Suppressor macrophage (primary cell): ENCODE data around the gene DPF1.
A peak's percentile ranks its signal among the peaks of the same experiment; 100 is the strongest.

ENCODE experiments used
- DNase-seq, 4 experiments: peaks; one replicate each; pipeline ENCODE4 v3.0.0-alpha.2; 2020 to 2022

The DPF1 gene

DNA sequence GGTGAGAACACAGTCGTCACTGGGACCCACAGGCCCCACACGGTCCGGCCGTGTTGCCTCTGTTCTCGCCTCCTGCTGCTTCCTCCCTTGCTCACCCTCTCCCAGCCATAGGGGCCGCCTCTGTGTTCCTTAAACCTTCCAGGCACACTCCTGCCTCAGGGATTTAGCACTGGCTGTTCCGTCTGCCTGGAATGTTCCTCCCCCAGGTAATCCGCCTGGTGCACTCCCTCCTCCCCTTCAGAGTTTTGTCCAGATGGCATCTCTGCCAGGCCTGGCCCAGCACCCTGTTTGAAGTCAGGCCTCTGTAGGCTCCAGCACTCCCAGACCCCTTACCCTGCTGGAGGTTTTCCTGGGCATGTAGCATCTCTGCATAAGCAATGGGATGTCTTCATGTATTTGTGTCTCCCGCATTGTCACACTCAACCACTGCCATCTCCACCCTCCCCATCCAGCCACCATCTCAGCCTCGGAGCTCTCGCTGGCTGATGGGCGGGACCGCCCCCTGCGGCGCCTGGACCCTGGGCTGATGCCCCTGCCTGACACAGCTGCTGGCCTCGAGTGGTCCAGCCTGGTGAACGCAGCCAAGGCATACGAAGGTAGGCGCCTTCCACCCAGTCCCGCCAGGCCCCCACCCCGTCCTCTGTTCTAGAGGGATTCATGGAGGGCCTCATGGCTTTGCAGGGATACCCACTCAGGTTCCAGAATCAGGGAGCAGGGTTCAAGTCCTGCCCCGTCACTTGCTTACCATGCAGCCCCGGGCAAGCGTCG is 25.9 kb downstream of the DPF1 start:
- no peak for DNase-seq

DNA sequence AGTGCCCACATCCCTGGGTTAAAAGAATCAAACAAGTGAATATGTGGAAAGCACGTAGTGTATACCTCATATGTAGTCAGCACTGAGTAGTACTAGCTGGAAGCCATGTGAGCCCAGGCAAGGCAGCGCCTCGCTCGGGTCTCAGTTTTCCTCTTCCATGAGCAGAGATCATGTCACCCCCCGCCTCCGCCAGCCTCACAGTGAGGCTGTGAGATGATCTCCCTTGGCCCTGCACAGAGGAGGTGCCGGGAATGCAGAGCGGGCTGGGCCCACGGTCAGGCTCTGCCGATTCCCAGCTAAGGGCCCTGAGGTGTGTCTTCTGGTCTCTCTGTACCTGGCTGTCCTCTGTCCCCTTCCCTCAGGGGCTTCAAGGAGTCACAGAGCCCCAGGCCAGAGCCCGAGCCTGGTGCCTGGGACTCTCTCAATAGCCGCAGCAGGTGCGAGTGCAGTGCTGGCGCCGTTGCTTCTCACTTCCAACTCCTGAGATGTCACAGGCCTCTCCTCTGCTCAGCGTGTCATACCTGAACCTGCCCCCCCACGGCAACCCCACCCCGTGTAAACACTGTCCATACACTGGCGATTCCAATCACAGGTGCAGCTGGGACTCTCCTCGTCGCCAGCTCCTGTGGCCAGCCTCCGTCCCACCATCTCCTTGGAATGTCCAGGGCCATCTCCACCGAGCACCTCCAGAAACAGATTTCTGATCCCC is 26.9 kb downstream of the DPF1 start:
- DNase-seq, result no peak

DNA sequence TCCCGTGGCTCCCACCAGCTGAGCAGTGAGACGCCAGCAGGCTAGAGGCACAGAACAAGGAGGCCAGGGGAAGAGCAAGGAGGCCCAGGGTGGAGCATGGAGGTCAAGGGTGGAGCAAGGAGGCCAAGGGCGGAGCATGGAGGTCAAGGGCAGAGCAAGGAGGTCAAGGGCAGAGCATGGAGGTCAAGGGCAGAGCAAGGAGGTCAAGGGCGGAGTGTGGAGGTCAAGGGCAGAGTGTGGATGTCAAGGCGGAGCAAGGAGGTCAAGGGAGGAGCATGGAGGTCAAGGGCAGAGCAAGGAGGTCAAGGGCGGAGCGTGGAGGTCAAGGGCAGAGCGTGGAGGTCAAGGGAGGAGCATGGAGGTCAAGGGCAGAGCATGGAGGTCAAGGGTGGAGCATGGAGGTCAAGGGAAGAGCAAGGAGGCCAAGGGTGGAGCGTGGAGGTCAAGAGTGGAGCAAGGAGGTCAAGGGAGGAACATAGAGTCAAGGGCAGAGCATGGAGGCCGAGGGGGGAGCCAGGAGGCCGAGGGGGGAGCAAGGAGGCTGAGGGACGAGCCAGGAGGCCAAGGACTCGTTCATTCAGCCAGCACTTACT is 27.7 kb downstream of the DPF1 start:
- no peak for DNase-seq

DNA sequence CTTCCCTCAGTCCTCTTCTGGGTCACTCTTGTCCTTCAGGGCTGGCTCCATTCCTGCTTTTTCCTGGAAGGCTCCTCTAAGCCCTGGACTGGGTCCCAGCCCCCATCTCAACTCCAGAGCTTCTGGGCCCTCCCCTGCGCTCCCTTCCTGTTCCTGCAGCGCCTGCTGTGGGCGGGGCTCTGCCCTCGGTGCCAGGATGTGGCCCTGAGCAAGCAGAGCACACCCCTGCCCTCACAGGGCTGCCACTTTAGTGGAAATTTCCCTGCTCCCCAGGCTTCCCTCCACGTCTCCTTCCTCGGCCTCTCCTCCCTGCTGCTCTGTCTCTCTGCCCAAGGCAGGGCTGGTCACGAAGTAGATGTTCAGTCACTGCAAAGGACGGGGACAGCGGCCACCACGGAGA is 28.8 kb downstream of the DPF1 start:
- DNase-seq, result no peak

DNA sequence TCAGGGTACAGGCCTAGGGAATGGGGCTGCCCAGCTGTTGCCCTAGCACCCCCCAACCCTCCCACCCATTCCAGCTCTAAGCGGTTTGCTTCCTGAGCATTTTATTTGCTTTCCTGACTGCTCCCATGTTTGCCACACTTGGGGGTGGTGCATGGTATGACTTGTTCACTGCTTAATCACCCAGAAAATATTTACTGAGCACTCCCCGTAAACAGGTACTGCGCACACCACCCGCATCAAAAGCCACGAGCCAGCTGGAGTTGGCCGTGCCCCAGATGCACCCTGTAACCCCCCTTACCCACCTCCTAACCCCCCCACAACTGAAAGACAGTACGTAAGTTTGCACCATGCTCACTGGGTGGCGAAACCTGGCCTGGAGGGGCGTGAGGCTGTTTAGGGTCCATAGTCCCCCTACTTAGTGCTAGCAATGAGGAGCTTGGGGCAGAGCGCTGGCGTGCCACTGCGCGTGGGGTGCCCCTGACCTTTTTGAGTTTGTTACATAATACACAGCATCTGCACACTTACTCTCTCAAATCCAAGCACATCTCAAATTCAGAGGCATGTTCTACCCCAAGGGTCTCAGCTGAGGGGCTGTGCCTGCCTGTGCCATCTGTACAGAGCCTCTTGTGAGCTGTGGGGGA is 29.8 kb downstream of the DPF1 start:
- DNase-seq, result no peak

DNA sequence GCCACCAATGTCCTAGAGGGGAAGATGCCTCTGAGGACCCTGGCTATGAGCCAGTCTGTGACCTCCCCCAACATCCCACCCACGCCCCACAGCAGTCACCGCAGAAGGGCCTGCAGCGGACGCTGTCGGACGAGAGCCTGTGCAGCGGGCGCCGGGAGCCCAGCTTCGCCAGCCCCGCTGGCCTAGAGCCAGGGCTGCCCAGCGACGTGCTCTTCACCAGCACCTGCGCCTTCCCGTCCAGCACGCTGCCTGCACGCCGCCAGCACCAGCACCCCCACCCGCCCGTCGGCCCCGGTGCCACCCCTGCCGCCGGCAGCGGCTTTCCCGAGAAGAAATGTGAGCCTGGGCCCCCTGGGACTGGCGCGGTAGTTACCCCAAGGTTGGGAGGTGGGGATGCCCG is 30.6 kb downstream of the DPF1 start:
- no peak for DNase-seq

DNA sequence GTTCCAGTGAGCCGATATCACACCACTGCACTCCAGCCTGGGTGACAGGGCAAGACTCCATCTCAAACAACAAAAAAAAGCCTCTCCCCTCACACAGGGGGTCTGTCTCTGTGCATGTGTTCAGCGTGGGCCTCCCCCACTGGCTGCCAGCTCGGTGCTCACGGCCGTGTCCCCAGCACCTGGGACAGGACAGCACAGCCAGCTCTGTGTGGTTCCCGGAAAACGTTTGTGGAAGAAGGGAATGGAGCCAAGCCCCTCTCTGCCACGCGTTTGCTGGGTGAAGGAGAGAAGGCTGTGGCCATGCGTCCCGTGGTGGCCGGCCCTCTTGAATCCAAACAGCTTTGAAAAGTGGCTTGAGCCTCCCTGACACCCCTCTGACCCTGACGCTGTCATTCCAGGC is 32.3 kb downstream of the DPF1 start:
- DNase-seq, result no peak

DNA sequence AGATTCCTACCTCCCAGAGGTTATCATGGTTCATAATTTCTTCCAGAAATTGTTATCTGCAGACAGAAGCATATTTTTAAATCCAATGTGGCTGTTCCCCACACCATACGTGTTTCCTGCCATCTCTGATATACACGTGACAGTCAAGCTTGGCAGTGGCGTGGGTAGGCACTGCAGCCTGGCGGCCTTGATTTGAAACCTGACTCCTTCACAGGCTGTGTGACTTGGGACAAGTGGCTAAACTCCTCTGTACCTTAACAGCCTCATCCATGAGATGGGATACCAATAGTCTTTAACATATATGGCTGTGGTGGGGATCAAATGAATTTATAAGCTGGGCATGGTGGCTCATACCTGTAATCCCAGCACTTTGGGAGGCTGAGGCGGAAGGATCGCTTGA is 33.2 kb downstream of the DPF1 start:
- DNase-seq, result no peak

DNA sequence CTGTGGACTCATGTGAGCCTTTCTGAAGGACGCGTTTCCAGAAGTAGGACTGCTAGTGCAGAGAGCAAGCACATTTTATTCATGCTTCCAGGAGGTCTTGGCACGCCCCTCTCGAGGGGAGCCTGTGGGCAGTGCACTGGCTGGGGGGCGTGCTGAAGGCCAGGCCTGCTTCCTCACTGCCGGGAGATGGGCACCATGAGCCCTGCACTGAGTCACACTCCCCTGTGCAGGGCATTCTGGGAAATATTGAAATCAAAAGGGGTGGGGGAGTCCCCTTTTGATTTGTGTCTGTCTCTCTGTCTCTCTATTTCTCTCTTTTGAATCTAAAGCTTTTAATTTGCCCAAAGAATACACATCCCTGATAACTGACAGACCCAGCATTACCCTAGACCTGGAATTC is 34.0 kb downstream of the DPF1 start:
- peak in 1 of 4 experiments; percentile 9 for DNase-seq

DNA sequence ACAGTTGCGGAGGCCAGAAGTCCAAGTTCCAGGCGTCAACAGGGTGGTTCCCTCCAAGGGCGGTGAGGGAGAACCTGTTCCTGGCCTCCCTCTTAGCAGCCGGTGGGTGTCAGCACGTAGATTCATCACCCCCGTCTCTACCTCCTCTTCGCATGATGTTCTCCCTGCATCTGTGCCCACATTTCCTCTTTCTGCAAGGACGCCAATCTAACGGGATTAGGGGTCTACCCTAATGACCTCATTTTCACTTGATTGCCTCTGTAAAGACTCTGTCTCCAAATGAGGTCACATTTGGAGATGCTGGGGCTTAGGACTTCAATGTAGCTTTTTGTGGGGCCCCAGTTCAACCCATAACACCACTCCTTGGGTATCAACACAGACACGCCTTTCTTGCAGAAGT is 38.5 kb downstream of the DPF1 start:
- DNase-seq, result no peak

DNA sequence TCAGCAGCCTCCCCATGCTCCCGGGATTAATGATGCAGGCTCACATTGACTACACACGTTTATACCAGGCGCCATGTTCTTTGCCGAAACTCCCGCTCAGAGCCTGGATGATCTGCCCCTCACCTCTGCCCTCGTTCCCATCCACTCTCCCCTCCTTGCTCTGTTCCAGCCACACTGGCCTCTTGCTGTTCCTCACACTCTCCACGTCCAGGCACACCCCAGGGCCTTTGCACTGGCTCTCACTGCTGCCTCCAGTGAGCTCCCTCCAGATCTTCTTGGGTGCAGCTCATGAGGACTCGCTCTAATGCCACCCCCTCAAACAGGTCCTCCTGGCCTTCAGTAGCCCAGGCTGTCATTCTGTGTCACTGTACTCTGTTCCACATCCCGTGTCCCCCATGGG is 39.2 kb downstream of the DPF1 start:
- DNase-seq, result no peak

DNA sequence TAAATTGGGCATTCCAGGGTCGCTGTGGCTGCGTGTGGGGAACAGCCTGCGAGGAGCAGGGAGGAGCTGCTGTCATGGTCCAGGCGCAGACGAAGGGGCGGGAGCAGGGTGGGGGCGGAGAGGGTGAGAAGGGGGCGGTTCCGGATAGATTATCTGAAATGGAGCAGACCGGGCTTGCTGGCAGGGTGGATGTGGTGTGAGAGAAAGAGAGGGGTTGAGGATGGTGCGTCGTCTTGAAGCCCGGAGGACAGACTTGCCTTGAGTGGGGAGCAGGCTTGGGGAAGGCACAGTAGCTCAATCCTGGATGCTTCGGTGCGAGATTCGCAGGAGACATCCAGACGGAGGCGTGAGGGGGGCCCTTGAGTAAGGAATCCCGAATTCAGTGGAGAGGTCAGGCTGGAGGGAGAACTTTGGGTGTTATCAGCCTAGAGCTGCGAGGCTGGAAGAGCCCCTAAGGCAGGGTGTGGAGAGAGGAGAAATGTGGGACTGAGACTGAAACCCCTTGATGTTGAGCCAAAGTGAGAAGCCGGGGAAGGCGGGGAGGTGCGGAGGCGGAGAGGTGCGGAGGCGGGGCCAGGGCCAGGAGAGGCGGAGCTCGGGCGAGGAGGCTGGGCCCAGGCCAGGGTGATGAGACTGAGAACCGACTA is 40.6 kb downstream of the DPF1 start:
- no peak for DNase-seq

DNA sequence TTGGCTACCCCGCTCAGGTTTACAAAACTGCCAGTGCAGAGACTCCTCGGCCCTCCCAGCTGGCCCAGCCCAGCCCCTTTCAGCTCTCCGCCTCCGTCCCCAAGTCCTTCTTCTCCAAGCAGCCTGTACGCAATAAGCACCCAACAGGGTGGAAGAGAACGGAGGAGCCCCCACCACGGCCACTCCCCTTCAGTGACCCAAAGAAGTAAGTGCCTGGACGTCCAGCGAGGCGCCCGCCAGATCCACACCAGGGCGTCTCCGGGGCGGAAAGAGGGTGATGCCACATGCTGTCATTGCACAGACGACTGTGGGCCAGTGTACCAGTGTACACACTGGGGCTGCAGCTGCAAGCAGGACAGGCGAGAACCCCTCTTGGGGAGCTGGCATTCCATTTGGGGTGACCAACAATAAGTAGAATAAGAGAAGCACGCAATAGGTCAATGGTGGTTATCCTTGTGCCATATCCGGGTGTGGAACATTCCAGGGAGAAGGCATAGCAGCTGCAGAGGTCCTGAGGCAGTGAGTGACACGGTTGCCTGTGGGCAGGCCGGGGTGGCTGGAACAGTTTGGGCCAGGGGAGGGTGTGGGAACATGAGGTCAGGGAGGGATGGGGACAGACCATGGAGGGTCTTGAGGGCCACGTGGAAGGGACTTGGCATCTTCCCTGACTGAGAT is 41.3 kb downstream of the DPF1 start:
- no peak for DNase-seq

DNA sequence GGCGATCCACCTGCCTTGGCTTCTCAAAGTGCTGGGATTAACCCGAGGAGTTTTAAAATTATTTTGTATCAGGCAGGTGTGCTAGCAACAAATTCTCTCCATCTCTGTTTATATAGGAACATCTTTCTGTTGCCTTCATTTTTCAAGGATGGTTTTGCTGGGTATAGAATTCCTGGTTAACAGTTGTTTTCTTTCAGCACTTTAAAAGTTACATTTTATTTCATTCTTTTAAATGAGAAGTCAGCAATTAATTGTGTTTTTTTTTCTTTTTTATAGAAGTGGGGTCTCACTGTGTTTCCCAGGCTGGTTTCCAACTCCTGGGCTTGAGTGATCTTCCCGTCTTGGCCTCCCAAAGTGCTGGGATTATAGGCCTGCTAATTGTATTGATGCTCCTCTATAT is 44.0 kb downstream of the DPF1 start:
- DNase-seq, result no peak

DNA sequence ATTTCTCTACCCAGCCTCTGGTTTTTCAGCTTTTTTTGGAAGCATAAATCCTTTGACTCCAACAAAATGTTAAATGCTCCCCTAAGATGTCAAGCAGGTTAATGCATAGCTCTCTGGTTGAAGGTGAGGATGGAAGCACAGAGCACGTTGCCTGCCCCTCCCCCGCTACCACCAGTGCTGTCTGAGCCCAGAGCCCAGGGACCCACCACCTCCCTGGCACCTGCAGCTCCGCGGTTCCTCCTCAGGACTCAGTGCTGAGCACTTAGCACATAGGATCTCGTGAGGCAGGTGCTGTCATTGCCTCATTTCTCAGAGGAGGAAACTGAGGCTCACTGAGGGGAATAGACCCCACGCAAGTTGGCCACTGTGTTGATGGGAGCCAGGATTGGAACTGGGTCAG is 48.6 kb downstream of the DPF1 start:
- DNase-seq, result no peak

DNA sequence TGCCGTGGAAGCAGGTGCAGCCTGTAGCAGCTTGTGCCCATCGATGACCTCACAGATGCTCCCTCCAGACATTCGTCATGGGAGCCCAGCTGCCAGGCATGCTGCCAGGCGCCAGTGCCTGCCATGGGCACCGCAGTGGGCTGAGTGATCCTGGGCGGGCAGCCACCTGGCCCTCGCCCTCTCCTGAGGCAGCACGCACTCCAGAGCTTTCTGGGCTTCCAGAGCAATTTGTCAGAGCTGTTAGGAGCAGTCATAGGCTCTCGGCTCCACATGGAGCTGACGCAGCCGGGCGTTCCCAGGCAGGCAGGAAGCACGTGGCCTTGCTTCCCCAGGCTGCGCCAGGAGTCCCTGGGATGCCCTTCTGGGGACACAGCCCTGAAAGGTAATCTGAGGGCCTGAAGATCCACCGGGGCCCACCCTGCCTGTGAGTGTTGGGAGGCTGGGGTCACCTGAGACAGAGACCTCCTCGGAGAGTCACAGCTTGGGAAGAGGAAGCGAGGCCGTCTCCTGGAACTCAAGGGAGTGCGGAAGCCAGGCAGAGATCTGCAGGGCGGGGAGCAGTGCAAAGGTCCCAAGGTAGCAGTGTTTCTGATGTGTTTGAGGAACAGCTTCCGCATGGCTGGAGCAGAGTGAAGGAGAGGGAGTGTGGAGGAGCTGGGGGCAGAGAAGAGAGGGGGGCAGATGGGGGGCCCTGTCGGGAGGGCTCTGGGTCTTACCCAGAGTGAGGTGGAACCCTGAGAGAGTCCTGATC is 50.6 kb downstream of the DPF1 start:
- no peak for DNase-seq

DNA sequence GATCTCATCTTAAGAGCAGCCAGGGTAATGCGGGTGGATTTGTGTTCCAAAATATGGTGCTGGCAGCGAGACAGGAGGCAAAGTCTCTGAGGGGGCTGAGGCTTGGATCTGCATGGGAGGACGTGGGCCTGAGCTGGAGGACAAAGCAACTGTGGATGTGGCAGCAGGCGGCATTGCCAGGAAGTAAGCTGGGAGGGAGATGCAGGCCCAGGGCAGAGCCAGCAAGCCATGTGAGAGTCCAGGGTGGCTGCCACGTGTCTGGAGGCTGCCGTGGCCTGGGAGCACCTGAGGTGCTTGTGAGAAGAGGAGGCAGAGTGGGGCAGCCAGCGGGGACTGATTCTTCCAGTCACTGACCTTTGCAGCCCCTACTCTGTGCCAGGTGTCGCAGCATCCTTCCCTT is 52.0 kb downstream of the DPF1 start:
- no peak for DNase-seq

DNA sequence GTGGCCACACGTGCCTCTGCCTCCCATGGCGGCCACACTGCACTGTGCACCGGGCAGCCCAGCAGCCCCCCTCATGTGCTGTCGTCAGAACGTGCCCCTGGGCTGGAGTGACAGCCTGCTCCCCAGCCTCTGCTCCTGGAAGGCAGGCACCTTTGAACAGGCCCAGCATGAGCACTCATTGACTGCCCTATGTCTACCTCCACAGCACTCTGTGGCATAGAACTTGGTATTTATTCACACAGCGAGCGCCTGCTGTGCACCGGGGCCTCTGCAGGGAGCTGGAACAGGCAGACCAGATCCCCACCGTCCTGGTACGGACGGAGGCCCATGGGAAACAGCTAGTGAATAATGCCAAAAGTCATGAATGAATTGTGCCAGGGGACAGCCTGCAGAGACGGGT is 53.7 kb downstream of the DPF1 start:
- no peak for DNase-seq

DNA sequence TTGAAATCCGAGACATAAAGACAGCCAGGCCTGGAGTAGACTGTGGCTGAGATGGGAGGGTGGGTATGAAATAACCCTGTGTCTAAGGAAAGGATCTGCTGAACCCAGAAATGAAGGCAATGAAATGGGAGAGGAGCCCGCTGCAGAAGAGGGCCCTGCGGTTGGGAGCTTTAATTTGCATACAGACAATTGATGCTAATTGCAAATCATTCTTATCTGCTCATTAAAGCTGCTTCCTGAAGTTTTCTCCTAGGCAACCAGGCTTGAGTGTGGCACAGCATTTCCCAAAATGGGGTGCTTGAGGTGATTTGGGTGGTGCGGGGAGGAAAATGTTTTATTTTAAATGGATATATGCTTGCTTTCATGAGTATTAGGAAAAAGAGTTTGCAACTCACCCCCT is 55.4 kb downstream of the DPF1 start:
- DNase-seq, result no peak

DNA sequence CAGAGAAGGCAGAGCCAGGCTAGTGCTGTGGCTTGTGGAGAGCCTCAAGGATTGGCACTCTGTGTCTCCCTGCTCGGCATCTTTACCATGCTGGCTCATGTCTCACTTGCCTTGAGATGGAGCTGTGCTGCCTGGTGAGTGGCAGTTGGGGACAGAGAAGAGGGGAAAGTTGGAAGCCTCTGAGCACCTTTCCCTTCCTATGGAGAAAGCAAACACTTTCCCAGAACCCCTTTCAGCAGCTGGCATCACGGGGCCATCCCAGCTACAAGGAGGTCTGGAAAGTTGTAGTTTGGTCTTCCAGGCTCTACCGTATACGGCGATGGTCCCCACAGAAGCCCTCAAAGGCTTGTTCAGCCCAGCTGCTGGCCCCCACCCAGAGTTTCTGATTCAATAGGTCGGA is 58.7 kb downstream of the DPF1 start:
- DNase-seq, result no peak

DNA sequence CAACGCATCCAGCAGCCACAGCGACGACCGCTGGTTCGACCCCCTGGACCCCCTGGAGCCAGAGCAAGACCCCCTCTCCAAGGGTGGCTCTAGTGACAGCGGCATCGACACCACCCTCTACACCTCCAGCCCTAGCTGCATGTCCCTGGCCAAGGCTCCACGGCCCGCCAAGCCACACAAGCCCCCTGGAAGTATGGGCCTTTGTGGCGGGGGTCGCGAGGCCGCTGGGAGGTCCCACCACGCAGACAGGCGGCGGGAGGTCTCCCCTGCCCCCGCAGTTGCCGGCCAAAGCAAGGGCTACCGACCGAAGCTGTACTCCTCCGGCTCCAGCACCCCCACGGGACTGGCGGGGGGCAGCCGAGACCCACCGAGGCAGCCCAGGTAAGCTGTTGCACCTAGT is 59.5 kb downstream of the DPF1 start:
- DNase-seq, result no peak
